GM18517 (cell line): ENCODE data around the gene MS4A12.
"Not testable (repeated sequence)": the region's sequence is repeated elsewhere in the genome, so short reads cannot be mapped to it uniquely, and the experiment has no call there.

Source experiments
- ATAC-seq: cut with Tn5 transposase; IDR thresholded peaks from one replicate; pipeline ENCODE4 v1.9.1; 2021; ENCODE audit warnings: mild to moderate bottlenecking, moderate library complexity; ENCODE audit not compliant: unreplicated experiment

The MS4A12 gene

GRCh38 chr11:60492488-60493009 is at the start of gene MS4A12:
TSS of gene MS4A12 (plus strand) at chr11:60492778. CDS start at chr11:60497319, 4,541 bp downstream.
- ATAC-seq: no peak

- no peak for ATAC-seq
These were observed 45.5 kb upstream of the MS4A12 start for GRCh38 chr11:60447070-60447469.

GRCh38 chr11:60447846-60448245 is 44.7 kb upstream of the MS4A12 start:
- no peak for ATAC-seq

GRCh38 chr11:60451185-60451584 is 41.4 kb upstream of the MS4A12 start:
- not testable (repeated sequence) for ATAC-seq

GRCh38 chr11:60454212-60454611 is 38.4 kb upstream of the MS4A12 start:
- ATAC-seq: no peak

GRCh38 chr11:60455531-60456042 is 37.0 kb upstream of the MS4A12 start, which contains the start of gene MS4A1:
TSS of gene MS4A1 (plus strand) at chr11:60455847. CDS start at chr11:60462375, 6,528 bp downstream.
- peak; percentile 82 for ATAC-seq

- peak; percentile 33 for ATAC-seq
These were observed 35.0 kb upstream of the MS4A12 start for GRCh38 chr11:60457576-60457975.

GRCh38 chr11:60459345-60459744 is 33.2 kb upstream of the MS4A12 start:
- ATAC-seq: no peak

- ATAC-seq: no peak
These were observed 23.7 kb upstream of the MS4A12 start for GRCh38 chr11:60468829-60469228.

- no peak for ATAC-seq
These were observed 22.9 kb upstream of the MS4A12 start for GRCh38 chr11:60469723-60470122.

- ATAC-seq: peak; percentile 65
These were observed 15.5 kb upstream of the MS4A12 start for GRCh38 chr11:60477035-60477445.

- no peak for ATAC-seq
These were observed 10.2 kb upstream of the MS4A12 start for GRCh38 chr11:60482361-60482760.

- ATAC-seq: peak; percentile 96
These were observed 6.6 kb upstream of the MS4A12 start for GRCh38 chr11:60485987-60486386.

GRCh38 chr11:60493454-60493853 is 876 bp downstream of the MS4A12 start:
- no peak for ATAC-seq

- ATAC-seq: no peak
These were observed 5.8 kb downstream of the MS4A12 start for GRCh38 chr11:60498399-60498798.

- ATAC-seq: no peak
These were observed 6.3 kb downstream of the MS4A12 start for GRCh38 chr11:60498853-60499252.

GRCh38 chr11:60500276-60500910 is 7.8 kb downstream of the MS4A12 start:
- no peak for ATAC-seq

- no peak for ATAC-seq
These were observed 9.7 kb downstream of the MS4A12 start for GRCh38 chr11:60502221-60502775.

- ATAC-seq: no peak
These were observed 11.8 kb downstream of the MS4A12 start for GRCh38 chr11:60504219-60504905.

- not testable (repeated sequence) for ATAC-seq
These were observed 17.0 kb downstream of the MS4A12 start for GRCh38 chr11:60509609-60510008.

- not testable (repeated sequence) for ATAC-seq
These were observed 17.6 kb downstream of the MS4A12 start for GRCh38 chr11:60510209-60510608.

- ATAC-seq: no peak
These were observed 18.8 kb downstream of the MS4A12 start for GRCh38 chr11:60511393-60511792.
